Immature natural killer cell (primary cell): ENCODE data around the gene MEX3A. TPM values are rescaled to one million over a fixed set of nuclear protein-coding genes. Genes with fewer than 3 reads are reported as not detected.

Experiments
- DNase-seq, 3 donors: peaks; one replicate each; pipeline ENCODE4 v3.0.0; 2022; ENCODE audit warnings: mixed read lengths in 1 of 3
- H3K27ac Mint-ChIP-seq, 6 donors: one replicate each; pipeline ENCODE4 v1.8.0; 2020; ENCODE audit warnings: mixed read lengths in 6 of 6, mild to moderate bottlenecking in 5 of 6, inconsistent platforms in 4 of 6, moderate library complexity in 3 of 6
- H3K27me3 Mint-ChIP-seq, 3 donors: one replicate each; pipeline ENCODE4 v1.8.0; 2020 to 2021; ENCODE audit warnings: low read depth in 3 of 3, mild to moderate bottlenecking in 3 of 3, mixed read lengths in 3 of 3, moderate library complexity in 3 of 3, inconsistent platforms in 1 of 3
- H3K36me3 Mint-ChIP-seq, 3 donors: one replicate each; pipeline ENCODE4 v1.8.0; 2020; ENCODE audit warnings: mixed read lengths in 3 of 3, inconsistent platforms in 2 of 3, mild to moderate bottlenecking in 2 of 3
- H3K4me1 Mint-ChIP-seq, 2 donors: one replicate each; pipeline ENCODE4 v1.8.0; 2020; ENCODE audit warnings: inconsistent platforms in 2 of 2, mild to moderate bottlenecking in 2 of 2, mixed read lengths in 2 of 2, moderate library complexity in 1 of 2
- H3K4me3 Mint-ChIP-seq, 5 donors: one replicate each; pipeline ENCODE4 v1.8.0; 2020; ENCODE audit warnings: mild to moderate bottlenecking in 5 of 5, mixed read lengths in 5 of 5, inconsistent platforms in 3 of 5, moderate library complexity in 3 of 5
- H3K9me3 Mint-ChIP-seq, 6 donors: one replicate each; pipeline ENCODE4 v1.8.0; 2020; ENCODE audit warnings: mild to moderate bottlenecking in 6 of 6, mixed read lengths in 6 of 6, inconsistent platforms in 4 of 6, moderate library complexity in 3 of 6
- polyA plus RNA-seq, 3 donors: library from polyadenylated mRNA; unstranded; fragments of 300-500 nt; fragmentation: Illumina TruSeq; gene quantifications; one replicate each; pipeline ENCODE4 v1.2.3, GENCODE V29; 2021

MEX3A gene
- polyA plus RNA-seq, 3 donors from 2014 or later, result not detected

GRCh38 chr1:156062189-156062588 is 20.1 kb downstream of the MEX3A start:
- H3K27ac Mint-ChIP-seq, result no peak overlapping the region
- H3K4me1 Mint-ChIP-seq, result peaks cover 1 to 7% of the 10 kb centered on the region in 2 donors
- peaks cover 0 to 3% (median 0%) of the 10 kb centered on the region in 3 donors for H3K36me3 Mint-ChIP-seq
- no peak for DNase-seq
- H3K27me3 Mint-ChIP-seq, result no peaks in the 10 kb centered on the region
- no peak overlapping the region for H3K4me3 Mint-ChIP-seq
- H3K9me3 Mint-ChIP-seq, result no peaks in the 10 kb centered on the region

- Mint-ChIP-seq H3K27ac (no peak within 1 kb of the TSS), H3K4me1 (peaks cover 0 to 12% of the 10 kb centered on the region in 2 donors)
- no peak for DNase-seq
These were observed 21.2 kb downstream of the MEX3A start, which contains the start of gene RAB25 for GRCh38 chr1:156060937-156061636. Gene RAB25, plus strand, starts transcription at chr1:156061160. Its CDS starts 241 bp downstream, at chr1:156061401.

GRCh38 chr1:156056326-156056849 is 25.9 kb downstream of the MEX3A start:
- no peaks in the 10 kb centered on the region for H3K9me3 Mint-ChIP-seq
- H3K4me1 Mint-ChIP-seq, result peaks cover 21 to 40% of the 10 kb centered on the region in 2 donors
- H3K36me3 Mint-ChIP-seq, result peaks cover 0 to 6% (median 0%) of the 10 kb centered on the region in 3 donors
- DNase-seq, result no peak
- H3K27me3 Mint-ChIP-seq, result peaks cover 2 to 9% (median 3%) of the 10 kb centered on the region in 3 donors
- H3K27ac Mint-ChIP-seq, result peak overlapping the region in 1 of 6 donors; percentile 64
- H3K4me3 Mint-ChIP-seq, result peak overlapping the region in 3 of 5 donors; percentile 15 to 45 (median 40)

More at GRCh38 chr1:156060937-156061636, 21.2 kb downstream of the MEX3A start, which contains the start of gene RAB25:
- no peaks in the 10 kb centered on the region for H3K27me3 Mint-ChIP-seq
- no peaks in the 10 kb centered on the region for H3K9me3 Mint-ChIP-seq
- peaks cover 0 to 6% (median 0%) of the 10 kb centered on the region in 3 donors for H3K36me3 Mint-ChIP-seq
- no peak within 1 kb of the TSS for H3K4me3 Mint-ChIP-seq

GRCh38 chr1:156055281-156056048 is 26.8 kb downstream of the MEX3A start:
- H3K4me3 Mint-ChIP-seq, result peak overlapping the region; percentile 94 to 99 (median 94)
- H3K27ac Mint-ChIP-seq, result peak overlapping the region in 4 of 6 donors; percentile 20 to 92 (median 45)
- peaks cover 2 to 9% (median 3%) of the 10 kb centered on the region in 3 donors for H3K27me3 Mint-ChIP-seq
- DNase-seq, result no peak
- no peaks in the 10 kb centered on the region for H3K9me3 Mint-ChIP-seq
- H3K36me3 Mint-ChIP-seq, result peaks cover 0 to 6% (median 0%) of the 10 kb centered on the region in 3 donors
- peaks cover 21 to 40% of the 10 kb centered on the region in 2 donors for H3K4me1 Mint-ChIP-seq

- Mint-ChIP-seq H3K36me3 (peaks cover 3 to 8% (median 5%) of the 10 kb centered on the region in 3 donors), H3K27ac (peak within 1 kb of the TSS; percentile 90 to 97 (median 92)), H3K9me3 (no peaks in the 10 kb centered on the region), H3K4me3 (peak within 1 kb of the TSS; percentile 94 to 99 (median 97)), H3K27me3 (peaks cover 2 to 9% (median 3%) of the 10 kb centered on the region in 3 donors), H3K4me1 (peaks cover 21 to 40% of the 10 kb centered on the region in 2 donors)
- peak; percentile 90 to 93 (median 91) for DNase-seq
These were observed 27.6 kb downstream of the MEX3A start, which contains the start of gene LAMTOR2 for GRCh38 chr1:156054500-156055280. Gene LAMTOR2, plus strand, starts transcription at chr1:156054782. Its CDS starts 108 bp downstream, at chr1:156054890.

GRCh38 chr1:156053768-156054499 is 28.3 kb downstream of the MEX3A start, which contains the start of gene UBQLN4:
Gene UBQLN4, minus strand, starts transcription at chr1:156053798. Its CDS starts 97 bp downstream, at chr1:156053701.
- Mint-ChIP-seq H3K36me3 (peaks cover 7 to 13% (median 11%) of the 10 kb centered on the region in 3 donors), H3K9me3 (no peaks in the 10 kb centered on the region), H3K4me1 (peaks cover 21 to 40% of the 10 kb centered on the region in 2 donors), H3K4me3 (peak within 1 kb of the TSS; percentile 94 to 99 (median 97)), H3K27me3 (peaks cover 2 to 9% (median 3%) of the 10 kb centered on the region in 3 donors), H3K27ac (peak within 1 kb of the TSS; percentile 90 to 97 (median 92))
- DNase-seq, result peak; percentile 83 to 87 (median 85)

- DNase-seq, result peak; percentile 48 to 52 (median 49)
- no peaks in the 10 kb centered on the region for H3K9me3 Mint-ChIP-seq
- peaks cover 21 to 40% of the 10 kb centered on the region in 2 donors for H3K4me1 Mint-ChIP-seq
- peak overlapping the region; percentile 90 to 97 (median 96) for H3K4me3 Mint-ChIP-seq
- peaks cover 7 to 11% (median 10%) of the 10 kb centered on the region in 3 donors for H3K36me3 Mint-ChIP-seq
- H3K27ac Mint-ChIP-seq, result peak overlapping the region; percentile 61 to 94 (median 90)
- peaks cover 2 to 9% (median 3%) of the 10 kb centered on the region in 3 donors for H3K27me3 Mint-ChIP-seq
These were observed 29.1 kb downstream of the MEX3A start for GRCh38 chr1:156052862-156053767.

GRCh38 chr1:156051011-156051725 is 31.1 kb downstream of the MEX3A start:
- H3K4me1 Mint-ChIP-seq, result peaks cover 21 to 36% of the 10 kb centered on the region in 2 donors
- H3K36me3 Mint-ChIP-seq, result peaks cover 7 to 11% (median 8%) of the 10 kb centered on the region in 3 donors
- DNase-seq, result no peak
- peak overlapping the region in 2 of 6 donors; percentile 16 to 21 for H3K27ac Mint-ChIP-seq
- peak overlapping the region in 1 of 5 donors; percentile 9 for H3K4me3 Mint-ChIP-seq
- no peaks in the 10 kb centered on the region for H3K9me3 Mint-ChIP-seq
- peaks cover 2 to 9% (median 3%) of the 10 kb centered on the region in 3 donors for H3K27me3 Mint-ChIP-seq

GRCh38 chr1:156050376-156050775 is 31.9 kb downstream of the MEX3A start:
- Mint-ChIP-seq H3K4me3 (no peak overlapping the region), H3K36me3 (peaks cover 7 to 11% (median 9%) of the 10 kb centered on the region in 3 donors), H3K27me3 (peaks cover 2 to 9% (median 3%) of the 10 kb centered on the region in 3 donors), H3K9me3 (no peaks in the 10 kb centered on the region), H3K4me1 (peaks cover 18 to 30% of the 10 kb centered on the region in 2 donors), H3K27ac (no peak overlapping the region)
- no peak for DNase-seq

- Mint-ChIP-seq H3K9me3 (no peaks in the 10 kb centered on the region), H3K27ac (no peak overlapping the region), H3K36me3 (peaks cover 10 to 16% (median 12%) of the 10 kb centered on the region in 3 donors), H3K4me3 (no peak overlapping the region), H3K27me3 (peaks cover 0 to 3% (median 0%) of the 10 kb centered on the region in 3 donors), H3K4me1 (peaks cover 14 to 24% of the 10 kb centered on the region in 2 donors)
- no peak for DNase-seq
These were observed 33.5 kb downstream of the MEX3A start for GRCh38 chr1:156048663-156049258.
